GM19395 (cell line): Measurements from ENCODE around the gene TFDP2.
"Not testable (repeated sequence)": the region's sequence is repeated elsewhere in the genome, so short reads cannot be mapped to it uniquely, and the experiment has no call there.

Experiments
- ATAC-seq: cut with Tn5 transposase; IDR thresholded peaks from one replicate; pipeline ENCODE4 v1.9.1; 2021; ENCODE audit warnings: mild to moderate bottlenecking, moderate library complexity; ENCODE audit not compliant: unreplicated experiment

Gene TFDP2

GRCh38 chr3:142127941-142128658, 21.2 kb downstream of the TFDP2 start:
- no peak for ATAC-seq

- ATAC-seq, result no peak
Measured at GRCh38 chr3:142124243-142124642, 25.1 kb downstream of the TFDP2 start.

- ATAC-seq, result no peak
Measured at GRCh38 chr3:142120707-142121106, 28.6 kb downstream of the TFDP2 start.

GRCh38 chr3:142118911-142119310, 30.4 kb downstream of the TFDP2 start:
- no peak for ATAC-seq

GRCh38 chr3:142117056-142117851, 32.1 kb downstream of the TFDP2 start:
- no peak for ATAC-seq

- no peak for ATAC-seq
Measured at GRCh38 chr3:142115867-142116668, 33.3 kb downstream of the TFDP2 start.

GRCh38 chr3:142112601-142113000, 36.7 kb downstream of the TFDP2 start:
- ATAC-seq, result no peak

GRCh38 chr3:142106548-142106947, 42.8 kb downstream of the TFDP2 start:
- no peak for ATAC-seq

GRCh38 chr3:142105991-142106390, 43.4 kb downstream of the TFDP2 start:
- no peak for ATAC-seq

GRCh38 chr3:142104763-142105162, 44.6 kb downstream of the TFDP2 start:
- ATAC-seq, result no peak

GRCh38 chr3:142098964-142099363, 50.4 kb downstream of the TFDP2 start:
- no peak for ATAC-seq

GRCh38 chr3:142097099-142097843, 52.1 kb downstream of the TFDP2 start:
- ATAC-seq, result no peak

GRCh38 chr3:142095841-142096240, 53.5 kb downstream of the TFDP2 start:
- ATAC-seq, result no peak

GRCh38 chr3:142088925-142089324, 60.4 kb downstream of the TFDP2 start:
- not testable (repeated sequence) for ATAC-seq

GRCh38 chr3:142088522-142088921, 60.8 kb downstream of the TFDP2 start:
- ATAC-seq, result no peak

- no peak for ATAC-seq
Measured at GRCh38 chr3:142087676-142088075, 61.7 kb downstream of the TFDP2 start.

- ATAC-seq, result no peak
Measured at GRCh38 chr3:142086581-142087090, 62.7 kb downstream of the TFDP2 start.

GRCh38 chr3:142081178-142081577, 68.2 kb downstream of the TFDP2 start:
- ATAC-seq, result no peak

GRCh38 chr3:142077859-142078500, 71.4 kb downstream of the TFDP2 start:
- no peak for ATAC-seq
